Uterus (tissue), 2 donors: ENCODE results near the gene LIPH.

Source experiments
- POLR2A ChIP-seq, 2 donors: fragments of 450-650 bp; IDR thresholded peaks; one replicate each; pipeline ENCODE4 v1.6.1; 2016; ENCODE audit warnings: antibody characterized with exemption in 2 of 2, mild to moderate bottlenecking in 1 of 2, moderate library complexity in 1 of 2
- TF ChIP-seq, protein P1 (sequence below), 4 experiments: fragments of 200-600 bp in 2 of 4; fragments of 450-650 bp in 2 of 4; sonication (generic) in 2 of 4; IDR thresholded peaks; one replicate each; pipeline ENCODE4 v1.5.1; 2016 to 2019; ENCODE audit warnings: antibody characterized with exemption in 4 of 4, mild to moderate bottlenecking in 2 of 4, moderate library complexity in 1 of 4

DNA sequence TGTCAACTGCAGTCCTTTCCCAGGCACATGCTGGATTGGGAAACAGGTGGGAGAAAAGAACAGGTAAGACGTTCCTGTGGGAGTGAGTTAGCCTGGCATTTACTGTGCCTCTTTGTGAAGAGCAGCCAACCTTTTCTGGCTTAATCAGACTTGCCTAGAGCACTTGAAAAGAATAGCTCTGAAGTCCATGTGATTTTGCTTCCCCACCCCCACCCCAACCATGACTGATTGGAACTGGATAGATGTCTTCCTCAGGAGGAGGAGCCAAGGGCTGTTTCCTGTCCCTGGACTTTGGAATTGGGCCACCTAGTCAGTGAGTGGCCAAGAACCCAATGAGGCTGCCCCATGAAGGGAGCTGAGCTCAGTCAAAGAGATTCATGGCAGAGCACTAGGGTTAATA is 48.9 kb downstream of the LIPH start:
- TF ChIP-seq, protein P1, sequence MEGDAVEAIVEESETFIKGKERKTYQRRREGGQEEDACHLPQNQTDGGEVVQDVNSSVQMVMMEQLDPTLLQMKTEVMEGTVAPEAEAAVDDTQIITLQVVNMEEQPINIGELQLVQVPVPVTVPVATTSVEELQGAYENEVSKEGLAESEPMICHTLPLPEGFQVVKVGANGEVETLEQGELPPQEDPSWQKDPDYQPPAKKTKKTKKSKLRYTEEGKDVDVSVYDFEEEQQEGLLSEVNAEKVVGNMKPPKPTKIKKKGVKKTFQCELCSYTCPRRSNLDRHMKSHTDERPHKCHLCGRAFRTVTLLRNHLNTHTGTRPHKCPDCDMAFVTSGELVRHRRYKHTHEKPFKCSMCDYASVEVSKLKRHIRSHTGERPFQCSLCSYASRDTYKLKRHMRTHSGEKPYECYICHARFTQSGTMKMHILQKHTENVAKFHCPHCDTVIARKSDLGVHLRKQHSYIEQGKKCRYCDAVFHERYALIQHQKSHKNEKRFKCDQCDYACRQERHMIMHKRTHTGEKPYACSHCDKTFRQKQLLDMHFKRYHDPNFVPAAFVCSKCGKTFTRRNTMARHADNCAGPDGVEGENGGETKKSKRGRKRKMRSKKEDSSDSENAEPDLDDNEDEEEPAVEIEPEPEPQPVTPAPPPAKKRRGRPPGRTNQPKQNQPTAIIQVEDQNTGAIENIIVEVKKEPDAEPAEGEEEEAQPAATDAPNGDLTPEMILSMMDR (IDR thresholded peaks at IDR 0.05): no peak
- TF ChIP-seq POLR2A (IDR thresholded peaks at IDR 0.05): no peak
